Measurements from ENCODE around the gene LRRTM2. TPM values are rescaled to one million over a fixed set of nuclear protein-coding genes. Genes with fewer than 3 reads are reported as not detected.

LRRTM2 gene
- total and polyA plus RNA-seq, 8 donors = 0.16 to 2.9 (median 1.0) TPM

DNA sequence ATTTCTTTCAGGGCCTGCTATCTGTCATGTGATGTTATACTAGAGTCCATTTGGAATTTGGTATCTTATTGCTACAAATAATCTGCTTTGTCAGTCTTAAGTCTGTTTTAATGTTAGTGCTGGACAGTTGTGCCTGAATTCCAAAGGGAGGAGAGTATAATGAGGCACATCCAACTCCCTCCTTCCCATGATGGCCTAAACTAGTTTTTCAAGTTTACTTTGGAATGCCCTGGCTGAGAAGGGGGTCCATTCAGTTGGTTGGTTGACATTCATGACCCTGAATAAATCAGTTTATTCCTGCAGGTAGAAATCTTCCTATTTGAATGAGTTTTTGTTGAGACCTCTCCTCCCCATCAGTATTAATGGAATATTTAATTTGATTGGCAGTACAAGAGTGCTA, 9.4 kb upstream of the LRRTM2 start:
- intact Hi-C loops (cut with DNase I) = no loop called here
- TF ChIP-seq, protein P1, sequence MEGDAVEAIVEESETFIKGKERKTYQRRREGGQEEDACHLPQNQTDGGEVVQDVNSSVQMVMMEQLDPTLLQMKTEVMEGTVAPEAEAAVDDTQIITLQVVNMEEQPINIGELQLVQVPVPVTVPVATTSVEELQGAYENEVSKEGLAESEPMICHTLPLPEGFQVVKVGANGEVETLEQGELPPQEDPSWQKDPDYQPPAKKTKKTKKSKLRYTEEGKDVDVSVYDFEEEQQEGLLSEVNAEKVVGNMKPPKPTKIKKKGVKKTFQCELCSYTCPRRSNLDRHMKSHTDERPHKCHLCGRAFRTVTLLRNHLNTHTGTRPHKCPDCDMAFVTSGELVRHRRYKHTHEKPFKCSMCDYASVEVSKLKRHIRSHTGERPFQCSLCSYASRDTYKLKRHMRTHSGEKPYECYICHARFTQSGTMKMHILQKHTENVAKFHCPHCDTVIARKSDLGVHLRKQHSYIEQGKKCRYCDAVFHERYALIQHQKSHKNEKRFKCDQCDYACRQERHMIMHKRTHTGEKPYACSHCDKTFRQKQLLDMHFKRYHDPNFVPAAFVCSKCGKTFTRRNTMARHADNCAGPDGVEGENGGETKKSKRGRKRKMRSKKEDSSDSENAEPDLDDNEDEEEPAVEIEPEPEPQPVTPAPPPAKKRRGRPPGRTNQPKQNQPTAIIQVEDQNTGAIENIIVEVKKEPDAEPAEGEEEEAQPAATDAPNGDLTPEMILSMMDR (IDR thresholded peaks at IDR 0.05) = no peak

DNA sequence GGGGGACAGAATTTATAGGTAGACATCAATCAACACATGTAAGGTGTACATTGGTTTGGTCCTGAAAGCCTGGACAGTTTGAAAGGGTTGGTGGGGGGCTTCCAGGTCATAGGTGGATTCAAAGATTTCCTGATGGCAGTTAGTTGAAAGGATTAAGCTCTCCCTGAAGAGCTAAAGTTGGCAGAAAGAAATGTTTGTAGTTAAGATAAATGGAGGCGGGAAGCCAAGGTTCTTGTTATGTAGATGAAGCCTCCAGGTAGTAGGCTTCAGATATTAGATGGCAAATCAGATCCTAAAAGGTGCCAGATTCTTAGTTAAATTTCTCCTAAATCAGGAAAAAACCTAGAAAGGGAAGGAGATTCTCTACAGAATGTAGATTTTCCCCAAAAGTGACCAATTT, 9.0 kb upstream of the LRRTM2 start:
- ATAC-seq = no peak
- no peaks in the 10 kb centered on the region for H3K4me1 ChIP-seq
- no peak overlapping the region for H3K27ac ChIP-seq
- H3K4me3 ChIP-seq = no peak overlapping the region
- no peaks in the 10 kb centered on the region for H3K9me3 ChIP-seq
- no peaks in the 10 kb centered on the region for H3K27me3 ChIP-seq
- no peak for DNase-seq
- intact Hi-C loops (cut with DNase I) = no loop called here
- H3K36me3 ChIP-seq = peaks cover 0 to 25% of the 10 kb centered on the region in 2 donors
- TF ChIP-seq, protein P1 (IDR thresholded peaks at IDR 0.05) = no peak

More for the DNA sequence above, 9.4 kb upstream of the LRRTM2 start:
- DNase-seq = no peak
- peaks cover 0 to 4% of the 10 kb centered on the region in 2 donors for H3K9me3 ChIP-seq
- H3K4me3 ChIP-seq = no peak overlapping the region
- H3K27ac ChIP-seq = no peak overlapping the region
- no peak for ATAC-seq
- peaks cover 0 to 29% of the 10 kb centered on the region in 2 donors for H3K36me3 ChIP-seq
- no peaks in the 10 kb centered on the region for H3K4me1 ChIP-seq
- no peaks in the 10 kb centered on the region for H3K27me3 ChIP-seq

DNA sequence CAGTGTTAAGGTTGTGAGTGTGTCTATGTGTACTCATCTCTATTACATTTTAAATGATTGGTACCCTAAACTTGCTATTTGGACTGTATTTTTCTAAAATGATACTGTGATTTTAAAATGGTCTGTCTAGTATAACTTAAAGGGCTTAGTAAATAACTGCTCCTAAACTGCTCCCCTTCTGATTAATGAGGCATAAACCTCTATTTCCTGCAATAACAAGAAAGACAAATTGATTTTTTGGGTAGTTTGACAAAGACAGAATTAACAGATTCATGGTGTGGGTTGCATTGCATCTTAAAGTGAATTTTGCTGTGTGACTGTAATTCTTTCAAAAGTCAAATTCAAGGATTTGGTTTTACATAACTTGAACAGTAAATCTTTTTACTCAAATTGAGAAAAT, 8.1 kb upstream of the LRRTM2 start:
- TF ChIP-seq, protein P1 (IDR thresholded peaks at IDR 0.05) = no peak
- ATAC-seq = no peak
- no peaks in the 10 kb centered on the region for H3K9me3 ChIP-seq
- H3K27ac ChIP-seq = no peak overlapping the region
- no peak overlapping the region for H3K4me3 ChIP-seq
- peaks cover 0 to 16% of the 10 kb centered on the region in 2 donors for H3K36me3 ChIP-seq
- H3K27me3 ChIP-seq = no peaks in the 10 kb centered on the region
- no peak for DNase-seq
- peaks cover 0 to 4% of the 10 kb centered on the region in 2 donors for H3K4me1 ChIP-seq
- intact Hi-C loops (cut with DNase I) = no loop called here

DNA sequence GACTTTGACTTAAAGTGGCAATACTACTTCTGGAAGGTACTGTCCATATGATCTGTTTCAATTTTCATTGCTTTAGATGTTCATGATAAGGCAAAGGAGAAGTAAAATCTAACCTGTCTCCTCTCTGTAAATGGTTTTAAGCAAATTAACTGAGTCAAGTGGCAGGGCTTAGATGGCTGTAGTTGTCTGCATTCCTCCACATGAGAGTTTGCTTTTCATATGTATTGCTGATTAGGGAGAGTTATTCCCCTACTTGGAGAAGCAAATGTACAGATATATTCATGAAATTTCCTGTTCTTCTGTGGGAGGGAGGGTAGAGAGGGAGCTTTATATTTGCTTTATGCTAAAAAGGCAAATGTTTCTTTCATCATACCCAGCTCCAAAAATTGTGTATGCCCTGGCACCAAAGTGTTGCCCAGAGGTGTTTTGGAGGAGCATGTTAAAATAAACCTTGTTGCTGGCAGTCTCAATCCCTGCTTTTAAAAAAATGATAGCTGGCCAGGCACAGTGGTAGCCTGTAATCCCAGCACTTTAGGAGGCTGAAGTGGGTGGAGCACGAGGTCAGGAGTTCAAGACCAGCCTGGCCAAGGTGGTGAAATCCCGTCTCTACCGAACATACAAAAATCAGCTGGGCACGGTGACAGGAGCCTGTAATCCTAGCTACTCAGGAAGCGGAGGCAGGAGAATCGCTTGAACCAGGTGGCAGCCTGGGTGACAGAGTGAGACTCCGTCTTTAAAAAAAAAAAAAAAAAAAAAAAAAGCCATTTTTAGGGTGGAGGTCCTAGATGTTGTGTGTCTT, 3.5 kb upstream of the LRRTM2 start:
- DNase-seq = no peak

DNA sequence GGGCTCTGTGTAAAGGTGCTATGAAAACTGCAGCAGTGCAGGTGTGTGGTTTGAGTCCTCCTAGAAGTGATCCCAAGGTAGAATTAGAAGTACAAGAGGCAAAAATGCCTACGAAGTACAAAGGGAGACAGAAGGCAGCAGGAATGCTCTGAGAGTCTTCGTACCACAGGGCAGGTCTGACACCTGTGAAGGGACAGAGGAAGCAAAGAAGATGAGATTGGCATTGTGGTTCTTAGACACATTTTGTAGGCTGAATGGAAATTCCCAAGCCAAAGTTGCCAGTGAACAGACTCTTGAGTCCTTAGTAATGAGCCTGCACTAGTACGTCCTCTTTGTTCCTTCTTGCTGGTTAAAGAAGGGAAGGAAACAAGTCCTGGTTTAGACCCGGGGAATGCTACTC, 1.7 kb upstream of the LRRTM2 start:
- DNase-seq (no peak), ATAC-seq (no peak)
- Histone ChIP-seq H3K36me3 (no peaks in the 10 kb centered on the region), H3K9me3 (no peaks in the 10 kb centered on the region), H3K4me3 (no peak overlapping the region), H3K27me3 (no peaks in the 10 kb centered on the region), H3K4me1 (peaks cover 4 to 32% of the 10 kb centered on the region in 2 donors), H3K27ac (no peak overlapping the region)
- intact Hi-C loops (cut with DNase I) = no loop called here
- TF ChIP-seq, protein P1 (IDR thresholded peaks at IDR 0.05) = no peak

More for the DNA sequence above, 3.5 kb upstream of the LRRTM2 start:
- Histone ChIP-seq H3K27ac (no peak overlapping the region), H3K4me1 (peaks cover 4 to 19% of the 10 kb centered on the region in 2 donors), H3K4me3 (no peak overlapping the region), H3K36me3 (no peaks in the 10 kb centered on the region), H3K9me3 (no peaks in the 10 kb centered on the region), H3K27me3 (no peaks in the 10 kb centered on the region)
- TF ChIP-seq, protein P1 (IDR thresholded peaks at IDR 0.05) = no peak
- intact Hi-C loops (cut with DNase I) = no loop called here
- peak; percentile 62 for ATAC-seq
